Common myeloid progenitor, CD34-positive (primary cell): ENCODE results near the gene ZDHHC16.
"Not testable (repeated sequence)": the region's sequence is repeated elsewhere in the genome, so short reads cannot be mapped to it uniquely, and the experiment has no call there.

Source experiments
- CTCF ChIA-PET: fragments of 350-600 bp; sonication (Branson Sonifier 250); formaldehyde crosslinking; loops from one replicate; lab custom pipeline; 2021; ENCODE audit warnings: antibody characterized with exemption; lab: Charles Lee
- POLR2A ChIA-PET: fragments of 350-600 bp; sonication (Branson Sonifier 250); formaldehyde crosslinking; loops from one replicate; lab custom pipeline; 2021; ENCODE audit warnings: antibody characterized with exemption; lab: Charles Lee
- DNase-seq, 3 donors: peaks; one replicate each; pipeline versions ENCODE4 v3.0.0 to v3.0.0-alpha.2; 2013
- H3K27ac ChIP-seq, 2 experiments: 1 replicate in 1 of 2; 2 replicates in 1 of 2; pipeline ENCODE4 v1.7.0; 2013; ENCODE audit warnings: inconsistent platforms in 2 of 2, low read length in 2 of 2, mild to moderate bottlenecking in 2 of 2, low read depth in 1 of 2, moderate library complexity in 1 of 2; ENCODE audit not compliant: severe bottlenecking in 2 of 2, insufficient read depth in 1 of 2, poor library complexity in 1 of 2
- H3K27me3 ChIP-seq, 5 experiments: replicated peaks in 2 of 5; 1 replicate in 3 of 5; 2 replicates in 2 of 5; pipeline versions ENCODE4 v1.6.1 to v1.7.0; 2013; ENCODE audit warnings: low read length in 4 of 5, mild to moderate bottlenecking in 2 of 5, moderate library complexity in 2 of 5, inconsistent platforms in 1 of 5; ENCODE audit not compliant: insufficient read depth in 5 of 5, control insufficient read depth in 4 of 5
- H3K36me3 ChIP-seq, 4 experiments: 1 replicate in 2 of 4; 2 replicates in 2 of 4; pipeline versions ENCODE4 v1.6.1 to v1.7.0; 2013; ENCODE audit warnings: low read length in 3 of 4, control low read depth in 1 of 4, mild to moderate bottlenecking in 1 of 4; ENCODE audit not compliant: control insufficient read depth in 4 of 4, insufficient read depth in 4 of 4
- H3K4me1 ChIP-seq, 4 experiments: 1 replicate in 3 of 4; 2 replicates in 1 of 4; pipeline versions ENCODE4 v1.6.1 to v1.7.1; 2013; ENCODE audit warnings: low read length in 3 of 4, mild to moderate bottlenecking in 3 of 4, control low read depth in 1 of 4, inconsistent platforms in 1 of 4, moderate library complexity in 1 of 4; ENCODE audit not compliant: control insufficient read depth in 4 of 4, insufficient read depth in 4 of 4; ENCODE audit errors: control extremely low read depth in 1 of 4
- H3K4me3 ChIP-seq, 7 experiments: 1 replicate in 4 of 7; 2 replicates in 3 of 7; pipeline versions ENCODE4 v1.5.1 to v1.7.0; 2013; ENCODE audit warnings: mild to moderate bottlenecking in 7 of 7, low read length in 6 of 7, moderate library complexity in 6 of 7, inconsistent platforms in 2 of 7, low read depth in 2 of 7, control low read depth in 1 of 7; ENCODE audit not compliant: insufficient read depth in 4 of 7, control insufficient read depth in 1 of 7; ENCODE audit errors: extremely low read depth in 1 of 7
- H3K9me3 ChIP-seq, 5 experiments: 1 replicate in 4 of 5; 2 replicates in 1 of 5; pipeline versions ENCODE4 v1.6.1 to v1.7.1; 2013; ENCODE audit warnings: low read length in 4 of 5, mild to moderate bottlenecking in 2 of 5, inconsistent platforms in 1 of 5, low read depth in 1 of 5, moderate library complexity in 1 of 5; ENCODE audit not compliant: control insufficient read depth in 4 of 5, insufficient read depth in 2 of 5; ENCODE audit errors: control extremely low read depth in 1 of 5
- WGBS: methylation state at CpG from one replicate; pipeline ENCODE4 v1.1.5; 2013; ENCODE audit not compliant: insufficient coverage; 5-methylcytosine and 5-hydroxymethylcytosine counted together

ZDHHC16 gene

GRCh38 chr10:97406064-97406463 lies 39.9 kb upstream of the ZDHHC16 start:
- peaks cover 2 to 40% (median 26%) of the 10 kb centered on the region in 4 experiments for H3K4me1 ChIP-seq
- POLR2A ChIA-PET = interaction anchor here (0.6 kb wide), 1 partner anchor 9 kb away, joined by 3 read pairs; no protein-coding TSS in a partner anchor
- CTCF ChIA-PET = interaction anchor here (0.7 to 7.4 kb wide), 6 partner anchors 8 to 70 kb away, joined by 3 to 71 read pairs (median 3); no protein-coding TSS in a partner anchor

GRCh38 chr10:97406483-97406882 lies 39.5 kb upstream of the ZDHHC16 start:
- H3K4me3 ChIP-seq = peak overlapping the region in 2 of 7 experiments; percentile 10 to 11
- peaks cover 2 to 37% (median 24%) of the 10 kb centered on the region in 4 experiments for H3K4me1 ChIP-seq
- 69% methylated on average over 5 of the region's 7 CpGs for WGBS
- H3K27ac ChIP-seq = peak overlapping the region in 1 of 2 experiments; percentile 74
- H3K9me3 ChIP-seq, H3K27me3 ChIP-seq, DNase-seq, H3K36me3 ChIP-seq: not testable (repeated sequence)
- POLR2A ChIA-PET = interaction anchor here (0.6 kb wide), 1 partner anchor 8 kb away, joined by 3 read pairs; no protein-coding TSS in a partner anchor
- CTCF ChIA-PET = interaction anchor here (0.7 to 7.4 kb wide), 5 partner anchors 15 to 70 kb away, joined by 3 to 71 read pairs (median 3); no protein-coding TSS in a partner anchor

More at GRCh38 chr10:97406064-97406463, 39.9 kb upstream of the ZDHHC16 start:
- WGBS = 19% methylated on average over 2 of the region's 3 CpGs
- Histone ChIP-seq H3K9me3 (no peaks in the 10 kb centered on the region), H3K27ac (peak overlapping the region in 1 of 2 experiments; percentile 74), H3K4me3 (peak overlapping the region in 2 of 7 experiments; percentile 10 to 11), H3K27me3 (no peaks in the 10 kb centered on the region), H3K36me3 (no peaks in the 10 kb centered on the region)
- DNase-seq = peak; percentile 75 to 90 (median 87)

GRCh38 chr10:97407211-97407951 lies 38.6 kb upstream of the ZDHHC16 start:
- Histone ChIP-seq H3K4me3 (peak overlapping the region in 4 of 7 experiments; percentile 16 to 35 (median 31)), H3K4me1 (peaks cover 2 to 34% (median 22%) of the 10 kb centered on the region in 4 experiments), H3K9me3 (no peaks in the 10 kb centered on the region), H3K27ac (no peak overlapping the region), H3K36me3 (no peaks in the 10 kb centered on the region), H3K27me3 (no peaks in the 10 kb centered on the region)
- ChIA-PET POLR2A (no interaction called here), CTCF (interaction anchor here (1.2 to 7.4 kb wide), 6 partner anchors 14 to 57 kb away, joined by 3 to 71 read pairs (median 4); no protein-coding TSS in a partner anchor)
- peak; percentile 81 to 88 (median 88) for DNase-seq
- WGBS = 7% methylated on average over 8 of the region's 10 CpGs

DNA sequence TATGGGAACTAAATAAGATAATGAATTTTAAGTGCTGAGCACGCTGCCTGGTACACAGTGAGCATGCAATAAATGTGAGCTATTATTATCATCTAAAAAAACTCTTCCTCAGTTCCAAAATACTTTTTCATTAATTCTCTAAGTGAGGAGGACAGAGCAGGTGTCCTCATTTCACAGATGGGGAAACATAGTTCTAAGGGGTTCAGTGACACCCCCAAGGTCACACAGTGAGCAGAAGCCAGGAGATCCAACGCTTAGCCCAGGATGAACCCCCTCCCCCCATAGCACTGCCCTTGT lies 38.1 kb upstream of the ZDHHC16 start:
- peaks cover 2 to 34% (median 22%) of the 10 kb centered on the region in 4 experiments for H3K4me1 ChIP-seq
- no CpG with 5 or more reads among the region's 2 CpGs for WGBS
- no peak for DNase-seq
- no peaks in the 10 kb centered on the region for H3K27me3 ChIP-seq
- POLR2A ChIA-PET = no interaction called here
- H3K36me3 ChIP-seq = no peaks in the 10 kb centered on the region
- no peaks in the 10 kb centered on the region for H3K9me3 ChIP-seq
- no peak overlapping the region for H3K27ac ChIP-seq
- H3K4me3 ChIP-seq = no peak overlapping the region
- CTCF ChIA-PET = interaction anchor here (1.2 to 7.4 kb wide), 6 partner anchors 13 to 205 kb away, joined by 4 to 71 read pairs (median 5); no protein-coding TSS in a partner anchor

DNA sequence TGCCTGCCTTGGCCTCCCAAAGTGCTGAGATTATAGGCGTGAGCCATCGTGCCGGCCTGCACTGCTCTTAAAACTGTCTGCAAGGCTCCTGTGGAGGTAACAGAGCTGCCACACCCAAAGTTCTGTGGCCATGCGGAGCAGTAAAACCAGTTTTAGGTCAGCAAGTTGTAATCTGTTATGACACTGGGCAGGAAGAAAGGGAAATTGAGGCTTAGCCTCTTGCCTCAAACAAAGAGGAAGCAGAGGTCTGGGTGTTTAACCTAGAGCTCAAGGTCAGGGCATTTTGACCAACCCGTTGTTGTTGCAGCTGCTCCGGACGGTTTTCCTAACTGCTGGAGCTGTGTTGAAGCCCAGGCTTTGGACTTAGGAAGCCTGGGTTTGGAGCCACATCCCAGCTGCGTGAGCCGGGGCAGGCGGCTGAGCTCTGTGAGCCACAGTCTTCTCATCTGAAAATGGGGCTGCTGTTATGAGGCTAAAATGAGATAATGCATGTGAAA lies 37.4 kb upstream of the ZDHHC16 start:
- Histone ChIP-seq H3K27me3 (no peaks in the 10 kb centered on the region), H3K4me3 (no peak overlapping the region), H3K9me3 (no peaks in the 10 kb centered on the region), H3K4me1 (peaks cover 2 to 37% (median 24%) of the 10 kb centered on the region in 4 experiments), H3K27ac (no peak overlapping the region), H3K36me3 (no peaks in the 10 kb centered on the region)
- DNase-seq = no peak
- WGBS = 99% methylated on average over 9 of the region's 10 CpGs
- ChIA-PET POLR2A (no interaction called here), CTCF (interaction anchor here (0.8 to 7.4 kb wide), 9 partner anchors 9 to 204 kb away, joined by 3 to 71 read pairs (median 4); no protein-coding TSS in a partner anchor)

DNA sequence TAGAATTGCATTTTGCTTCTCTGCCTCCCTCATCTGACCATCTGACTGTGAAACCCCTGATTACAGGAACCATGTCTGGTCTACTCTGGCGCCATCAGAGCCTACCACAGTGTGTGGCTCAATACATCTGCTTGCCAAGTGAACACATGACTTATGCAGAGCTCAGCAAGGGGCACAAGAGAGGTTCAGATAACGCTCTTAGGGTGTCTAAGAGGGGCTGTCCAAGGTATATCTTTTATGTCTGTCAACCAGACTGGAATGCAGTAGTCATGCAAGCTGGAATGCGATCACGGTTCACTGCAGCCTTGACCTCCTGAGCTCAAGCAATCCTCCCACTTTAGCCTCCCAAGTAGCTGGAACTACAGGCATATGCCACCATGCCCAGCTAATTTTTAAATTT lies 34.6 kb upstream of the ZDHHC16 start:
- Histone ChIP-seq H3K27ac (no peak overlapping the region), H3K4me3 (no peak overlapping the region), H3K36me3 (no peaks in the 10 kb centered on the region), H3K4me1 (peaks cover 5 to 45% (median 27%) of the 10 kb centered on the region in 4 experiments), H3K27me3 (no peaks in the 10 kb centered on the region), H3K9me3 (no peaks in the 10 kb centered on the region)
- CTCF ChIA-PET = interaction anchor here (0.7 to 7.4 kb wide), 4 partner anchors 10 to 754 kb away, joined by 3 to 71 read pairs (median 4); partner anchors contain the start of gene RRP12
- WGBS = 100% methylated on average over 4 of the region's 4 CpGs
- no peak for DNase-seq
- POLR2A ChIA-PET = interaction anchor here (0.7 kb wide), 1 partner anchor 164 kb away, joined by 3 read pairs; no protein-coding TSS in a partner anchor
